Endothelial cell of umbilical vein (primary cell): ENCODE data around the gene LTBP1. TPM values are rescaled to one million over a fixed set of nuclear protein-coding genes. Genes with fewer than 3 reads are reported as not detected.

Experiments
- BruUV-seq: library from RNA; stranded (reverse); fragments of 400-500 nt; replicated peaks from 2 replicates; lab custom pipeline; 2021; lab: Mats Ljungman, UMichigan
- CTCF ChIA-PET: fragments of 300-600, 350-600 bp; sonication (Branson Sonifier 250); formaldehyde crosslinking; loops from one replicate; lab custom pipeline; 2021; ENCODE audit warnings: antibody characterized with exemption, inconsistent platforms; lab: Charles Lee
- POLR2A ChIA-PET: fragments of 300-600, 350-600 bp; sonication (Branson Sonifier 250); formaldehyde crosslinking; loops from one replicate; lab custom pipeline; 2021; ENCODE audit warnings: antibody characterized with exemption, inconsistent platforms; lab: Charles Lee
- DNase-seq: peaks from one replicate; pipeline ENCODE4 v3.0.0-alpha.2; 2011; ENCODE audit warnings: low read depth, low spot score
- FAIRE-seq: peaks from 2 replicates; lab custom pipeline; 2011; peaks lifted over from hg19 to GRCh38; lab: Jason Lieb, UNC
- H2AFZ ChIP-seq: 2 replicates; pipeline ENCODE4 v1.6.0; 2012; ENCODE audit warnings: low read depth, low read length, control low read depth, inconsistent platforms
- H3K27ac ChIP-seq: 2 replicates; pipeline ENCODE4 v1.5.1; 2011; ENCODE audit warnings: low read depth, mild to moderate bottlenecking, control low read depth, low read length, moderate library complexity; ENCODE audit not compliant: insufficient read depth
- H3K27me3 ChIP-seq, 2 experiments: 2 replicates each; pipeline versions ENCODE4 v1.6.0 to v1.6.1; 2011; ENCODE audit warnings: low read length in 2 of 2, mixed read lengths in 1 of 2; ENCODE audit not compliant: control insufficient read depth in 2 of 2, insufficient read depth in 2 of 2
- H3K36me3 ChIP-seq, 2 experiments: 2 replicates in 1 of 2; 3 replicates in 1 of 2; pipeline ENCODE4 v1.5.1; 2011; ENCODE audit warnings: low read length in 2 of 2, mild to moderate bottlenecking in 1 of 2, moderate library complexity in 1 of 2; ENCODE audit not compliant: control insufficient read depth in 2 of 2, insufficient read depth in 2 of 2; ENCODE audit errors: extremely low read depth in 1 of 2
- H3K4me1 ChIP-seq: 3 replicates; pipeline ENCODE4 v1.5.1; 2011; ENCODE audit warnings: mild to moderate bottlenecking, low read length; ENCODE audit not compliant: control insufficient read depth, insufficient read depth; ENCODE audit errors: extremely low read depth
- H3K4me2 ChIP-seq: 2 replicates; pipeline ENCODE4 v1.6.1; 2011; ENCODE audit warnings: low read length, control low read depth, mixed read lengths; ENCODE audit not compliant: insufficient read depth
- H3K4me3 ChIP-seq, 3 experiments: fragments of 200-600 bp in 1 of 3; sonication (generic), shearing (Covaris generic) in 1 of 3; replicated peaks in 1 of 3; 2 replicates each; pipeline ENCODE4 v1.5.1; 2011 to 2016; ENCODE audit warnings: control low read depth in 3 of 3, low read length in 3 of 3, mild to moderate bottlenecking in 2 of 3, inconsistent platforms in 1 of 3, low read depth in 1 of 3, moderate library complexity in 1 of 3; ENCODE audit not compliant: insufficient read depth in 1 of 3
- H3K79me2 ChIP-seq: 2 replicates; pipeline ENCODE4 v1.6.0; 2012; ENCODE audit warnings: low read length, inconsistent platforms; ENCODE audit not compliant: control insufficient read depth, insufficient read depth
- H3K9ac ChIP-seq: replicated peaks from 2 replicates; pipeline ENCODE3; 2011; ENCODE audit warnings: low read length, control low read depth; ENCODE audit not compliant: insufficient read depth; ENCODE audit errors: extremely low read depth
- H3K9me1 ChIP-seq: replicated peaks from 3 replicates; pipeline ENCODE4 v1.6.0; 2011; ENCODE audit warnings: mild to moderate bottlenecking, low read length; ENCODE audit not compliant: control insufficient read depth, insufficient read depth; ENCODE audit errors: extremely low read depth
- H3K9me3 ChIP-seq: replicated peaks from 2 replicates; pipeline ENCODE4 v1.5.1; 2012; ENCODE audit warnings: low read length, inconsistent platforms; ENCODE audit not compliant: control insufficient read depth, insufficient read depth
- H4K20me1 ChIP-seq: replicated peaks from 2 replicates; pipeline ENCODE3; 2011; ENCODE audit warnings: mild to moderate bottlenecking, low read length; ENCODE audit not compliant: control insufficient read depth, insufficient read depth; ENCODE audit errors: extremely low read depth
- CTCF ChIP-seq, 2 donors: IDR thresholded peaks; 1 replicate in 1 of 2; 2 replicates in 1 of 2; pipeline ENCODE4 v1.5.1; 2011; ENCODE audit warnings: low read length in 2 of 2, mild to moderate bottlenecking in 2 of 2, moderate library complexity in 2 of 2, control low read depth in 1 of 2, inconsistent platforms in 1 of 2, low read depth in 1 of 2; ENCODE audit not compliant: insufficient read depth in 1 of 2; ENCODE audit errors: extremely low read depth in 1 of 2
- EZH2 ChIP-seq: IDR thresholded peaks from 2 replicates; pipeline ENCODE4 v1.6.1; 2012; ENCODE audit warnings: borderline replicate concordance, low read depth, mild to moderate bottlenecking, moderate library complexity, low read length, inconsistent platforms; ENCODE audit not compliant: severe bottlenecking
- GATA2 ChIP-seq: IDR thresholded peaks from 2 replicates; pipeline ENCODE4 v1.7.0; 2011; ENCODE audit warnings: low read depth, mild to moderate bottlenecking, moderate library complexity, mixed read lengths, low read length; ENCODE audit not compliant: insufficient read length, insufficient read depth
- MAX ChIP-seq: IDR thresholded peaks from 2 replicates; pipeline ENCODE4 v1.6.1; 2011; ENCODE audit not compliant: insufficient read depth, insufficient read length
- MYC ChIP-seq: IDR thresholded peaks from one replicate; pipeline ENCODE4 v1.6.1; 2011; ENCODE audit warnings: mild to moderate bottlenecking, low read depth, low read length
- POLR2A ChIP-seq: IDR thresholded peaks from 2 replicates; pipeline ENCODE4 v1.6.1; 2012; ENCODE audit warnings: low read depth, mild to moderate bottlenecking, control low read depth, low read length
- POLR2AphosphoS5 ChIP-seq: IDR thresholded peaks from 2 replicates; pipeline ENCODE4 v1.6.1; 2012; ENCODE audit warnings: low read depth, mild to moderate bottlenecking, control low read depth, low read length, moderate library complexity; ENCODE audit not compliant: insufficient read depth
- dilution Hi-C: fragments of 300-500 bp; cut with MboI; formaldehyde crosslinking; loops from one replicate; pipeline ENCODE4 v1.15.0; 2019; ENCODE audit warnings: low sequenced_read_pairs; ENCODE audit not compliant: extremely low pct_ligation_motif_present
- intact Hi-C: fragments of 100-400 bp; cut with micrococcal nuclease; formaldehyde crosslinking; loops from one replicate; pipeline ENCODE4 v1.10.0; 2022
- polyA plus RNA-seq, 4 experiments: library from polyadenylated mRNA; depleted of rRNA in 3 of 4; stranded (reverse) in 3 of 4; unstranded in 1 of 4; fragments of >200 nt; gene quantifications; 2 replicates each; pipeline versions ENCODE4 v1.2.1 to v1.2.3, GENCODE V29; 2011 to 2012; ENCODE audit warnings: missing spikeins in 1 of 4
- total RNA-seq: library from RNA; stranded (reverse); gene quantifications from 2 replicates; pipeline ENCODE4 v1.2.3, GENCODE V29; 2021

LTBP1 gene
- total and polyA plus RNA-seq, 2 donors (not counting 3 experiments of a cell fraction or from before 2014, with no cell fraction given): 57.4 to 68.2 TPM

DNA sequence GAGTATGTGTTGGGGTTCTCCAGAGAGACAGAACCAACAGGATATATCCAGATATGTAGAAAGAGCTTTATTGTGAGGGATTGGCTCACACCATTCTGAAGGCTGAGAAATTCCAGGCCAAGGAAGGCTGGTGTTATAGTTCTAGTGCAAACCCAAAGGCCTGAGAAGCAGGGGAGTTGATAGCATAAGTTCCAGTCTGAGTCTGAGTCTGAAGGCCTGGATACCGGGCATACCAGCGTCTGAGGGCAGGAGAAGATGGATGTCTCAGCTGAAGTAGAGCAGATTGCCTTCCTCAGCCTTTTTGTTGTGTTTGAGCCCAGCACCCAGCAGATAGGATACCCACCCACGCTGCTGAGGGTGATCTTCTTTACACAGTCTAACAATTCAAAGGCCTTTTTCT, 318.0 kb downstream of the LTBP1 start:
- Histone ChIP-seq H3K4me3 (no peak overlapping the region), H3K27ac (no peak overlapping the region), H3K4me2 (no peak overlapping the region), H3K9ac (no peak overlapping the region), H3K4me1 (peaks cover 6% of the 10 kb centered on the region), H3K27me3 (no peaks in the 10 kb centered on the region), H3K36me3 (peaks cover 0 to 3% of the 10 kb centered on the region in 2 experiments), H2AFZ (no peak overlapping the region), H3K79me2 (no peaks in the 10 kb centered on the region), H4K20me1 (no peaks in the 10 kb centered on the region), H3K9me3 (no peaks in the 10 kb centered on the region), H3K9me1 (no peaks in the 10 kb centered on the region)
- FAIRE-seq (no peak), DNase-seq (no peak)
- CTCF ChIA-PET: interaction anchor here (1.1 kb wide), 1 partner anchor 131 kb away, joined by 4 read pairs; no protein-coding TSS in a partner anchor
- intact Hi-C loops: loop anchor here (5.0 kb wide), 2 partner anchors 177 to 317 kb away; partner anchors contain the start of gene LTBP1
- TF ChIP-seq MYC (no peak), GATA2 (no peak), POLR2AphosphoS5 (no peak), POLR2A (no peak), MAX (no peak), EZH2 (no peak), CTCF (IDR thresholded peaks at IDR 0.05; ENCODE audit: extremely low read depth in 1 of 2, insufficient read depth in 1 of 2, low read depth in 1 of 2, low read length in 2 of 2) (no peak)
- dilution Hi-C loops: no loop called here
- BruUV-seq: no TSS peak
- POLR2A ChIA-PET: no interaction called here
